SH-SY5Y (cell line): ENCODE measurements around the gene SYP.

Experiments used
- GATA2 ChIP-seq: IDR thresholded peaks from 2 replicates; pipeline ENCODE4 v1.6.1; 2011; ENCODE audit warnings: mild to moderate bottlenecking, low read depth, low read length
- GATA3 ChIP-seq: IDR thresholded peaks from 2 replicates; pipeline ENCODE4 v1.6.1; 2011; ENCODE audit warnings: low read depth, mild to moderate bottlenecking, low read length, moderate library complexity

GRCh38 chrX:49176421-49177326, 23.3 kb downstream of the SYP start:
- TF ChIP-seq GATA2 (no peak), GATA3 (no peak)
